NCI-H2107 treated with DMSO at 0.1 percent for 48 hours (cell line): ENCODE data around the gene KHDRBS2.

Source experiments
- DNase-seq: peaks from one replicate; lab custom pipeline; 2025; ENCODE audit not compliant: unreplicated experiment; lab: John Stamatoyannopoulos, UW

The KHDRBS2 gene

GRCh38 chr6:62039605-62040004 is 246.4 kb downstream of the KHDRBS2 start:
- no peak for DNase-seq

- no peak for DNase-seq
Measured at GRCh38 chr6:62037445-62037844, 248.6 kb downstream of the KHDRBS2 start.

DNA sequence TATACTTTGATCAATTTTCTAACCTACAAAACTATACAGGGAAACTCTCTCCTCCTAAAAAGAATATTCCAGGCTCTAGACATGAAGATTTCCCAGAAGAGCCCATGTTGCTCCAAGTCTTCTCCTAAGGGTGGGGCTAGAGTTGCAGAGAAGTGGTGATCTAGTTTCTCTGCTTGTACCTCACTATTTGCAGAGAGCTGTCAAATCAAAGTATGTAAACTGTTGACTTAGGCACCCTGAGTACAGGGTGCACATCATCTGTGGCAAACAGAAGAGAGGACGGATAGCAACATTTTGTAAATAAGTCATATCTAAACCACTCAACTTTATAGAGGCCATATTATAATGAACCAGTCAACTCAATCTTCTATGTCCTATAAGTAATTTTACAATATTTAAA is 250.1 kb downstream of the KHDRBS2 start:
- DNase-seq, result no peak

GRCh38 chr6:62013719-62014118 is 272.3 kb downstream of the KHDRBS2 start:
- DNase-seq, result no peak

DNA sequence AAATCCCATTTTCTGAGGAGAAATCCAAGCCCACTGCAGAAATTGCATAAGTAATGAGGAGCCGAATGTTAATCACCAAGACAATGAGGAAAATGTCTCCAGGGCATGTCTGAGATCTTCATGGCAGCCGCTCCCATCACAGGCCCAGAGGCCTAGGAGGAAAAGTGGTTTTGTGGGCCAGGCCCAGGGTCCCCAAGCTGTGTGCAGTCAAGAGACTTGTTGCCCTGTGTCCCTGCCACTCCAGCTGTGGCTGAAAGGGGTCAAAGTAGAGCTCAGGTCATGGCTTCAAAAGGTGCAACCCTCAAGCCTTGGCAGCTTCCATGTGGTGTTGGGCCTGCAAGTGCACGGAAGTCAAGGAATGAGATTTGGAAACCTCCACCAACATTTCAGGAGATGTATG is 276.6 kb downstream of the KHDRBS2 start:
- DNase-seq, result no peak

DNA sequence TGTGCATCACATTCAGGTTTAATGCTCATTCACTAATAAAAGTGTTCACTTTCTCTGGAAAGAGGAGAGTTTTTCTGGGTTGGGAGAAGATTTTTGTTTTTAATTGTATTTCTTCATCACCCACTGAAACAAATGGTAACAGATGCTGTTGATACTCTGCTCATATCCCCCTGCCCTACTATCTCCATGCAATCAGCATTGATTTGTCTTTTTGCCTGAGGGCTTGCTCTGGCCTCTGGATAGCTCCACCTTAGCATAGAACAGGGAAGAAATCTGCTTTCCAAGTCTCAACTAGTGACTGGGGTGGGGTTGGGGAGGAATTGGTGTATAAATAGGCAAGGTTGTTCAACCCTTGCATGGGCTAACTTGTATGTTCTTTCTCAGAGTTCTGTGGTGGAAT is 296.4 kb downstream of the KHDRBS2 start:
- DNase-seq, result no peak

DNA sequence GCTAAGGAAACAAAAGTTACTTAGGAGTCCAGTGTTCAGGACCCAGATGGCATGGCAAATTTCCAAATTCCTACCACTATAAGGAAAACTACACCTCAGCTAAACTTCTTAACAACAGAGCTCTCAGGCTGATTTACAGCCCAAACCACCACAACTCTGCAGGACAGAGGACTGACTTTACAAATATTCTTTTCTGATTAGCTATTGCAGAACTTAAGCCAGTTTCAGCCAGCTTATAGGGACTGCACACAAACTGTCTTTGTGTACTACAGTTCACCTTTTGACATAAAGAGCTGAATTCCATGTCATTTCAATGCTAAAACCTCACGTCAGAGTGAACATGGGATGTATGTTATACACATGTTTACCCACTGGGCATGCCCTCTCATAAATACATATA is 305.4 kb downstream of the KHDRBS2 start:
- DNase-seq, result no peak

DNA sequence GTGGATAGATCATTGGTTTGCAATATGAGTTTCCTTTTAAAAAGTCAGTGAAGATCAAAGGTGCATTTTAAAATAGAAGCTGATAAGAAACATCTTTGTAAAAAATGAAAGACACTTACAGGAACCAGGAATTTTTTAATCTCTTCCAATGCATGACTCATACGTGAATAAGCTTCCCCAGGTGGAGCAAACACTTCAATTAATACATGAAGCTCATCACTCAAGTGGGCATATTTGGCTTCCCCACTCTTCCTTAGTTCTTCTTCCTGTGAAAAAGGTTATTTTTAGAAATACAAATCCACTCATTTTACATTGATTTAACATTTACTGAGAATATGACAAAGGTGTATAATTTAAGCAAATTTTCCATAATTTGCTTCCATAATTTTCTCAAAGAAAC is 308.1 kb downstream of the KHDRBS2 start:
- DNase-seq, result no peak

DNA sequence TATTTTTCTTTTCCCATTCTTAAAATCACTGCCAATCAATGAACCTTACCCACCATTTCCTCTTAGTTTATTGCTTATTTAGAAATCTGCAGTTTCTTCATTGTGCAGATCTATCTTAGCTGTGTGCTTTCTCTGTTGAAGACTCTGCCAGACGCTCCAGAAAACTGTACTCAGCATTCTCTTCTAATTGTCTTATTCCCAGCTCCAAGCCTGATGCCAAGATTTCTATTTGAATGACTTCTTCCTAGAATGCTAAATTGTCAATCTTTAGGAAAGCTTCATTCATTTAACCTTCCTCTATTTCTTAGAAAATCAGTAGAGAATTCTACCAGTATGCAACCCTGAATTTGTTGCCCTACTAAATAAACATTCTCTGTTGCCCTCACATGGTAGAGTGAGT is 308.9 kb downstream of the KHDRBS2 start:
- no peak for DNase-seq

GRCh38 chr6:61959196-61959595 is 326.8 kb downstream of the KHDRBS2 start:
- no peak for DNase-seq

DNA sequence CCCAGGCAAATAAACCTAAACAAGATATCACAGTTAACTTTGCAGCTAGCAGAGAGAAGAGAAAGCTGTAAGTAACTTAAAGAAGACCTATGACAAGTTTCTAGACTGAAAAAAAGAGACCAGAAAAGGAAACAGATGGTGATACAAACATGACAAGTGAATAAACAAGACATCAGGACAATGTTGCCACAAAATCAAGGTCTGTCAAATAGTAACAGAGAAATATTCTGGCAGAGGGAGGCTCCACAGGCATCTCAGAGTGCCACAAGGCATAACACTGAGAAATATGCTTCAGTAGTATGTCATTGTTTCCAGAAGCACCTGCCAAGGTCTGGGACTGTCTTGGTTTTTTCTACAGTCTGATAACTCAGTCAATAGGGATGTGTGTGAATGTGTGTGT is 332.2 kb downstream of the KHDRBS2 start:
- DNase-seq, result no peak

- no peak for DNase-seq
Measured at GRCh38 chr6:61951586-61951985, 334.4 kb downstream of the KHDRBS2 start.

GRCh38 chr6:61950811-61951210 is 335.2 kb downstream of the KHDRBS2 start:
- DNase-seq, result no peak

DNA sequence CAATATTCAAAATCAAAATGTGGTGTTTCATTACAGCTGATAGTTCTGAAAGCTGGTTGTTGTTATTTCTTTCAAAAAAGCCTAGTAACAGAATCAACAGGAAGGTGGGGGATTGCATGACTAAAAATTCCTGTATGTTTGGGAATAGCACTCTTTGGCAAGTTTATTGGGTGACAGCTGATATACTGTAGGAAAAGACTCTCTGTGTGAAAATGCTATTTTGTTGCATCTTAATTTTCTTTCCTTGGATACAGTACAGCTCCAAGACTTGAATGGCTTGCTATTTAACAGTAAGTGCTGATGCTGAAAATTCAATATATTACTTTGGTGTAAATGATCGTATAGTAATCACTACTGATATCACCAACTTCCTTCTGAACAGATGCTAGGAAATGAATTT is 336.1 kb downstream of the KHDRBS2 start:
- no peak for DNase-seq

DNA sequence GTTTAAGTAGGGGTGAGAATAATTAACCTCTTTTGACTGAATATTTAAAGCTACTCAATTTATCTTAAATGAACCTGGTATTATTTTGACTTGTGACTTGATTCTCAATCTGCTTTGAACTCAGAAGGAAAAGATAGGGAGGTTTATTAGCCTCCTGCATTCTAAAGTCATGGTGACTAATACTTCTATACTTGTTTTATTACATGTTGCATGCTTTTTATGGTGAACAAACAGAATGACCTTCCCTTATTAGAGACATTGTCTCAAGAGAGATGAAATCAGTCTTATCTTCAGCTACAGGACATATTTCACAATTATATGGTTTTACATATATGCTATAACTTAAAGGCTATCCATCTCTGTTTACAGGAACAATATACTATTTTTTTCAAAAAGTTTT is 336.9 kb downstream of the KHDRBS2 start:
- no peak for DNase-seq

DNA sequence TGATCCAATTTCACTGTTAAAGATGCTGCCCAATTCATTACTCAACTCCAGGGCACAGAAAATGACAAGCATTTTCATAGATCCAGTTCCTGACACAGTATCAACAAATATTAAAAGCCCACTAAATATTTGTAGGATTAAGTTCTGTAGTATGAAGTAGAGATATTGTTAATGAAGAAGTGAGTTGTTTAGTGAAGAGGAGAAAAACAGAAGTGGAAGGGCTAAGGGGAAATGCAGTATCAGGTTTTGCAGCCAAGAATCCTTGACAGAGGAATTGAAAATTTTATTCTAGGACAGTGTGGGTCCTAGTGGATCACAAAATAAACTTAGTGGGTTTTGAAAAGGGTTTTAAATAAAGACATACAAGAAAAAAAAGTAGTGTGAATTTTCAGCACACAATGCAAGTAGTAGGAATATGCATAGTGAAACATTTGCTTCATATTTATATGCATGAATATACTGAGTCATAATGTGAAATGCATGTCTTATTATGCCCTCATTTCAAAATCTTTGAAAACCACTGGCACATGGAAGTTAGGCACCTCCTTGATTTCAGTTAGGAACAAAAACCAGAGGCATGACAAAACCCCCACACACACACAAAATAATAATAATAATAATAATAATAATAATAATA is 338.6 kb downstream of the KHDRBS2 start:
- no peak for DNase-seq

- DNase-seq, result no peak
Measured at GRCh38 chr6:61940919-61941318, 345.1 kb downstream of the KHDRBS2 start.

DNA sequence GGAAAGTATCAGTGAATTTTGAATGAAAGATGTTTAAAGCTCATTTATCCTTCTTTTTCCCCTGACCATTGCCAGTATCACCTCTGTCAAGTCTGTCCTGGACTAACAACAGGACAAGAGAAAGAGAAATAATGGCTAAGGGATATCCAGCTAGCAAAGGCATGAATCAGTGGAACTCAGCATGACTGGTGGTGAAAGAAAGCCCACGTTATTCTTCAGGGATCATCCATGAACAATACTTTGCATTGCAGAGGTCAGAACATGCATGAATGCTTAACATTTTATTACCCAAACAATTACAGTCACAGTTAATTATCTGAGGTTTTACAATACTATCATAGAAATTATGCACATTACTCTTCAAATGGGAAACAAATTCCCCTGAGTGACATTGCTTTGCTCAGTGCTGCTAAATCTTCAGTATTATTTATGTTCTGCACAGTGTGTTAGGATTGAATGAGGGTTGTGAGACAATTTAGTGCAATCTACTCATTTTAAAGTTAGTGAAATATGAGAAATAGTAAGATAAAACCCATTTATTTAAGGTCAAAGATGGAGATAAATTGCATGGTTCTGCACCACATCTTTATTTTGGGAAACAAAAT is 350.7 kb downstream of the KHDRBS2 start:
- DNase-seq, result no peak

DNA sequence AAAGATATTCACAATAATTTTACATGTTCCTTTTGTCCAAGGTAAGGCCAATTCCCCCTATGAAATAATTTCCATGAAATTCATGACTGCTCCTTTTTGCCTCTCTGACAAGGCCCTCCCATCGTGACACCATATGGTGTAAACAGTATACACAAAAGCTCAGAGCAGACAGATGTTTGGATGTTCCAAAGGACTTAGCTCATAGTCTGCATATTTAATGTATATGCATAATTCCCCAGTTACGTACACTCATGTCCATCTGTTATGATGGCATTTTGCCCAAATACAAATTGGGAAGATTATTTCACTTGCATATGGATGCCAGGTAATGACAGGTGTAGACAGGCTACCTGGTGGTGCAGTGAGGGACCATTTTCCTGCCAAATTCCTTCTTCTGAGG is 376.5 kb downstream of the KHDRBS2 start:
- no peak for DNase-seq

DNA sequence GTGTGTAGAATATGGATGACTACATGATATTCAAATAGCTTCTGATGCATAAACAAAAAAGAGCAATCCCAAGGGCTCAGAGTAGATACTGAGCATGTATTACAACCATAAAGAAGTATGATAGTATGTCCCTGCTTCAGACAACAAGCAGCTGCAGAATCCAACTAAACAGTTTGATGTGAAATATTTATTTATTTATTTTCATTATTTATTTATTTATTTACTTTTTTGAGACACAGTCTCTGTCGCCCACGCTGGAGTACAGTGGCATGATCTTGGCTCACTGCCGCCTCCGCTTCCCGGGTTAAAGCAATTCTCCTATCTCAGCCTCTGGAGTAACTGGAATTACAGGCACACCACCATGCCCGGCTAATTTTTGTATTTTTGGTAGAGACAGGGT is 384.3 kb downstream of the KHDRBS2 start:
- DNase-seq, result no peak

DNA sequence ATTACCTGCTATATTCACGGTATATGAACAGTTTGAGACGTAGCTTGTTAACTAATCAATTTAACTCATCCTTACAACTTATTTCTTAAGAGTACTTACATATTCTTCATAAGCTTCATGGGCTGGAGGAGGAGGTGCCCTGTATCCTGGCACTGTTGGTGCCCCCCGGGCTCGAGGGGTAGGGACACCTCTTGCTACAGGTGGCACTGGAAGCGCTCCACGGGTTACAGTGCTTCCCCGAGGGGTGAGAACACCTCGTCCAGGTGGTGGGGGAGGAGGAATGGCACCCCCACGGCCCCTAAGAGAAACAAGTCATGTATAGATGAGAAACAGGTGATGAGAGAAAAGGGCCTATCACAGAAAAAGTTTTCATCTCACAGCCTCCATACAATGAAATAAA is 391.5 kb downstream of the KHDRBS2 start:
- no peak for DNase-seq

GRCh38 chr6:61887423-61887822 is 398.6 kb downstream of the KHDRBS2 start:
- no peak for DNase-seq

- no peak for DNase-seq
Measured at GRCh38 chr6:61886608-61887259, 399.3 kb downstream of the KHDRBS2 start.
